Fibroblast of lung (primary cell): ENCODE measurements around the gene PJA1. TPM values are rescaled to one million over a fixed set of nuclear protein-coding genes. Genes with fewer than 3 reads are reported as not detected.

Source experiments
- DNase-seq, 2 donors: peaks; one replicate each; pipeline versions ENCODE4 v3.0.0 to v3.0.0-alpha.2; 2010; ENCODE audit warnings: low read depth in 2 of 2
- H2AFZ ChIP-seq: 2 replicates; pipeline ENCODE4 v1.5.1; 2012; ENCODE audit warnings: low read length, control low read depth, inconsistent platforms
- H3K27ac ChIP-seq: 2 replicates; pipeline ENCODE4 v1.5.1; 2011; ENCODE audit warnings: low read length, control low read depth; ENCODE audit not compliant: insufficient read depth
- H3K27me3 ChIP-seq: 2 replicates; pipeline ENCODE4 v1.5.1; 2011; ENCODE audit warnings: mild to moderate bottlenecking, low read length; ENCODE audit not compliant: control insufficient read depth, insufficient read depth
- H3K36me3 ChIP-seq: 2 replicates; pipeline ENCODE4 v1.5.1; 2011; ENCODE audit warnings: low read length; ENCODE audit not compliant: control insufficient read depth, insufficient read depth
- H3K4me1 ChIP-seq: 2 replicates; pipeline ENCODE4 v1.5.1; 2011; ENCODE audit warnings: low read length; ENCODE audit not compliant: control insufficient read depth, insufficient read depth; ENCODE audit errors: extremely low read depth
- H3K4me2 ChIP-seq: 2 replicates; pipeline ENCODE4 v1.5.1; 2011; ENCODE audit warnings: low read length, control low read depth; ENCODE audit not compliant: insufficient read depth; ENCODE audit errors: extremely low read depth
- H3K4me3 ChIP-seq, 4 experiments: fragments of 200-600 bp in 1 of 4; sonication (generic) in 1 of 4; replicated peaks in 1 of 4; 2 replicates each; pipeline ENCODE4 v1.5.1; 2011 to 2016; ENCODE audit warnings: low read length in 4 of 4, low read depth in 3 of 4, mild to moderate bottlenecking in 3 of 4, control low read depth in 2 of 4, inconsistent platforms in 1 of 4, mixed read lengths in 1 of 4; ENCODE audit not compliant: insufficient read depth in 1 of 4; ENCODE audit errors: control extremely low read depth in 1 of 4
- H3K79me2 ChIP-seq: 2 replicates; pipeline ENCODE4 v1.5.1; 2012; ENCODE audit warnings: mild to moderate bottlenecking, low read length, inconsistent platforms; ENCODE audit not compliant: control insufficient read depth, insufficient read depth
- H3K9ac ChIP-seq: 2 replicates; pipeline ENCODE4 v1.5.1; 2011; ENCODE audit warnings: mild to moderate bottlenecking, low read length, control low read depth; ENCODE audit not compliant: insufficient read depth
- H3K9me3 ChIP-seq: 2 replicates; pipeline ENCODE4 v1.5.1; 2012; ENCODE audit warnings: low read depth, low read length; ENCODE audit not compliant: control insufficient read depth, insufficient read depth
- H4K20me1 ChIP-seq: 2 replicates; pipeline ENCODE4 v1.5.1; 2011; ENCODE audit warnings: low read length; ENCODE audit not compliant: control insufficient read depth, insufficient read depth; ENCODE audit errors: extremely low read depth
- CTCF ChIP-seq, 2 donors: IDR thresholded peaks in 1 of 2; conservative IDR thresholded peaks in 1 of 2; 1 replicate in 1 of 2; 2 replicates in 1 of 2; pipeline ENCODE4 v1.5.1; 2011 to 2012; ENCODE audit warnings: low read length in 2 of 2, control low read depth in 1 of 2, inconsistent platforms in 1 of 2, low read depth in 1 of 2, mild to moderate bottlenecking in 1 of 2
- EZH2 ChIP-seq: IDR thresholded peaks from 2 replicates; pipeline ENCODE4 v1.5.1; 2012; ENCODE audit warnings: low read length, control low read depth, mild to moderate bottlenecking; ENCODE audit errors: missing control alignments
- polyA plus RNA-seq, 2 donors: library from polyadenylated mRNA; depleted of rRNA in 1 of 2; stranded (reverse) in 1 of 2; unstranded in 1 of 2; fragments of >200 nt; gene quantifications; 2 replicates each; pipeline ENCODE4 v1.2.1, GENCODE V29; 2011 to 2012; ENCODE audit warnings: missing spikeins in 1 of 2
- total RNA-seq: library from RNA; depleted of rRNA; stranded (reverse); fragments of >200 nt; gene quantifications from 2 replicates; pipeline ENCODE4 v1.2.1, GENCODE V29; 2014

PJA1 gene
- total and polyA plus RNA-seq, 2 donors (not counting 1 experiment from before 2014, with no cell fraction given), result 24.7 to 28.2 TPM

GRCh38 chrX:69151866-69152284 lies 13.4 kb downstream of the PJA1 start:
- no peak overlapping the region for H2AFZ ChIP-seq
- H3K9me3 ChIP-seq, result no peaks in the 10 kb centered on the region
- no peaks in the 10 kb centered on the region for H4K20me1 ChIP-seq
- no peak overlapping the region for H3K4me3 ChIP-seq
- no peak overlapping the region for H3K4me2 ChIP-seq
- TF ChIP-seq EZH2 (no peak), CTCF (conservative IDR thresholded peaks at IDR 0.05 in 1 of 2, IDR thresholded peaks at IDR 0.05 in 1 of 2; ENCODE audit: low read depth in 1 of 2, low read length in 2 of 2) (no peak)
- no peak overlapping the region for H3K9ac ChIP-seq
- no peak overlapping the region for H3K27ac ChIP-seq
- H3K36me3 ChIP-seq, result no peaks in the 10 kb centered on the region
- H3K27me3 ChIP-seq, result no peaks in the 10 kb centered on the region
- no peak for DNase-seq
- H3K4me1 ChIP-seq, result no peaks in the 10 kb centered on the region
- no peaks in the 10 kb centered on the region for H3K79me2 ChIP-seq

- no peak for DNase-seq
- no peak overlapping the region for H3K27ac ChIP-seq
These were observed 14.8 kb downstream of the PJA1 start for GRCh38 chrX:69150281-69150960.

More at GRCh38 chrX:69150281-69150960, 14.8 kb downstream of the PJA1 start:
- Histone ChIP-seq H3K9ac (no peak overlapping the region), H3K36me3 (no peaks in the 10 kb centered on the region), H3K9me3 (no peaks in the 10 kb centered on the region), H3K4me2 (no peak overlapping the region), H2AFZ (no peak overlapping the region), H4K20me1 (no peaks in the 10 kb centered on the region), H3K4me1 (no peaks in the 10 kb centered on the region), H3K27me3 (no peaks in the 10 kb centered on the region), H3K4me3 (no peak overlapping the region), H3K79me2 (no peaks in the 10 kb centered on the region)
- TF ChIP-seq EZH2, result no peak
- no peak for TF ChIP-seq CTCF (conservative IDR thresholded peaks at IDR 0.05 in 1 of 2, IDR thresholded peaks at IDR 0.05 in 1 of 2; ENCODE audit: low read depth in 1 of 2, low read length in 2 of 2)
